Fibroblast of pulmonary artery (primary cell): ENCODE measurements around the gene UBE2G1.

Experiments
- DNase-seq: peaks from one replicate; pipeline ENCODE4 v3.0.0-alpha.2; 2010; ENCODE audit warnings: low read depth
- H3K4me3 ChIP-seq: replicated peaks from 2 replicates; pipeline ENCODE4 v1.5.1; 2011; ENCODE audit warnings: low read depth, mild to moderate bottlenecking, control low read depth, low read length, moderate library complexity
- TF ChIP-seq, protein P1 (sequence below): IDR thresholded peaks from 2 replicates; pipeline ENCODE4 v1.5.1; 2011; ENCODE audit warnings: mild to moderate bottlenecking, control low read depth, low read length, inconsistent platforms; ENCODE audit errors: missing control alignments

The UBE2G1 gene

GRCh38 chr17:4276514-4276913 is 90.0 kb downstream of the UBE2G1 start:
- peak; percentile 24 for DNase-seq
- TF ChIP-seq, protein P1, sequence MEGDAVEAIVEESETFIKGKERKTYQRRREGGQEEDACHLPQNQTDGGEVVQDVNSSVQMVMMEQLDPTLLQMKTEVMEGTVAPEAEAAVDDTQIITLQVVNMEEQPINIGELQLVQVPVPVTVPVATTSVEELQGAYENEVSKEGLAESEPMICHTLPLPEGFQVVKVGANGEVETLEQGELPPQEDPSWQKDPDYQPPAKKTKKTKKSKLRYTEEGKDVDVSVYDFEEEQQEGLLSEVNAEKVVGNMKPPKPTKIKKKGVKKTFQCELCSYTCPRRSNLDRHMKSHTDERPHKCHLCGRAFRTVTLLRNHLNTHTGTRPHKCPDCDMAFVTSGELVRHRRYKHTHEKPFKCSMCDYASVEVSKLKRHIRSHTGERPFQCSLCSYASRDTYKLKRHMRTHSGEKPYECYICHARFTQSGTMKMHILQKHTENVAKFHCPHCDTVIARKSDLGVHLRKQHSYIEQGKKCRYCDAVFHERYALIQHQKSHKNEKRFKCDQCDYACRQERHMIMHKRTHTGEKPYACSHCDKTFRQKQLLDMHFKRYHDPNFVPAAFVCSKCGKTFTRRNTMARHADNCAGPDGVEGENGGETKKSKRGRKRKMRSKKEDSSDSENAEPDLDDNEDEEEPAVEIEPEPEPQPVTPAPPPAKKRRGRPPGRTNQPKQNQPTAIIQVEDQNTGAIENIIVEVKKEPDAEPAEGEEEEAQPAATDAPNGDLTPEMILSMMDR = no peak
- H3K4me3 ChIP-seq = no peak overlapping the region

DNA sequence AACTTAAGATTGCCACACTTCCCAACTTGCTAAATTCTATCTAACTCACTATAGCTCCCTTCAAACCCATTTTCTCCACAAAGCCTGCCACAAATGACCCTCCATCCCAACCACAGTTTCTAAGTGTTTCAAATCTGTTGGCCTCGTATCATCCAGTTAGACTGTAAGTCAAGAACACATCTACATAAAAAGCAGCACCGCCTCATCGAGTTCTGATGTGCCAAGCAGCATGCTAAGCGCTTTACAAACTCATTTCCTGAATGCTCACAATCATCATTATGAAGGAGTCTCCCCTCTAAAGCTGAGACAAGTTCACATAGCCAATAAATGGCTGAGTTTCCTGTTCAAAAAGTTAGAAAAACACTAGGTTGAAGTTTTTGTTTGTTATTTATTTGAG is 93.5 kb downstream of the UBE2G1 start:
- TF ChIP-seq, protein P1 = no peak
- DNase-seq = no peak
- no peak overlapping the region for H3K4me3 ChIP-seq

DNA sequence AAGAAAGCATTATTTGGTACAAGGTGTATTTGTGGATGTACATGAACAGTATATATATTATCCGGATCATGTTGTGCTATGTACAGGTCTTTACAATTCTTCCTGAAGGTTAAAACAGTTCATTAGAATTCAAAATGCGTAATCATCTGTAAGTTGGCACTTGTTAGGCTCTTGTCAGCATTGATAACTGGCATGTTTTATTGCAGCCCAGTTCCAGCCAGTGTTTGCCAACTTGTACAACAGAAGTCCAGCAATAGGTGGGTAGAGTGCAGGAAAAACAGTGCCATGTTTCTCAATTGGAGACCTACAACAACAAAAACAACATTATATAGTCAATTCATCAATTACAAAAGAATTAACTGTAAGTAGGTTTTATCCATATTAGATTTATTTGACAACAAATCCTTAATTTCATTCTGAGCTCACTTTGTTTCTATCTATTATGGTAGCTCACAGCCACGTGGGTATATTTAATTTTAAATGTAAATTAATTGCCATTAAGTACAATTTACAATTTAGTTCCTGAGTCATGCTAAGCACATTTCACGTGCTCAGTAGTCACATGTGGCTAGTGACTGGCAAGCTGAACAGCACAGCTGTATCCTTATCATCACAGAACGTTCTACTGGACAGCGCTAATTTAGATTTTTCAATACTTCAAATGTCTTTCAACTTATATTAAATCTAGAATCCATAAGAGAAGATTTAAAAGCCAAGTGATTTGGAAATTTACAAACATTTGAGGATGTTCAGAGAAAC is 94.1 kb downstream of the UBE2G1 start:
- no peak overlapping the region for H3K4me3 ChIP-seq
- TF ChIP-seq, protein P1 = no peak
- no peak for DNase-seq

GRCh38 chr17:4270736-4271135 is 95.7 kb downstream of the UBE2G1 start:
- TF ChIP-seq, protein P1 = no peak
- DNase-seq = no peak
- H3K4me3 ChIP-seq = no peak overlapping the region

GRCh38 chr17:4269915-4270314 is 96.6 kb downstream of the UBE2G1 start:
- TF ChIP-seq, protein P1 = no peak
- no peak overlapping the region for H3K4me3 ChIP-seq
- DNase-seq = no peak

DNA sequence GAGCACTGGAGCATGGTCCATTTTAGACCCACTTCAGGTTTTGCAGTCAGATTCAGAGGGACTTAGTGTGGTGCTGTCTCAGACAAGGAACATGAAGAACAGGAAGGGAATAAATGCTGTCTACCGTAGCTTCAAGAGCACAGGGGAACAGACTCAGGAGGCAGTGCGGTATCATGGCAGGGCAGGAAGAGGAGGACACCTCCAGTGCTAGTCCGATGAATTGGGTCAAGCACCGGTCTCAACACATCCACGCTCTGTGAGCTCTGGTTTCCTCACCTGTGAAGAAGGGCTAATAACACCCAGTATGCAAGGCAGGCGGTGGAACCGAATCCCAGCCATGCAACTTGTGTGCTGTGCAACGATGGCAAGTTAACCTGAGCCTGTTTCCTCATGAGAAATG is 99.1 kb downstream of the UBE2G1 start:
- DNase-seq = no peak
- no peak overlapping the region for H3K4me3 ChIP-seq
- TF ChIP-seq, protein P1 = no peak

DNA sequence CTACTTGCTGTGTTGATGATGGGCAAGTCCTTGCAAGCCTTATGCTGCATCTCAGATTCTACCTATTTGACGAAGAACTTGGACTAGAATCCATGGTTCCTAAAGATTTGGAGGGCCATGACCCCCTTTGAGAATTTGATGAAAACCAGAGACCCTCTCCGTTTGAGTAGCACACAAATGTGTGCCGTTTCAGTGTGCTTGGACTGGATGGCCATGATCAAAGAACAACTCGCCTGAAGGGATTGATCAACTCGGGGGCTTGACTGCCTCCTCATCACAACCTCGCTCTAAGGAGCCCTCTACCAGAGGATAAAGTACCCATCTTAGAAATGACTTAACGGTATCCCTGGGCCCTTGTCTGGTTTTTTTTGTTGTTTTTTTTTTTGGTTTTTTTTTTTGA is 99.9 kb downstream of the UBE2G1 start:
- no peak overlapping the region for H3K4me3 ChIP-seq
- TF ChIP-seq, protein P1 = no peak
- no peak for DNase-seq
